ENCODE measurements around the gene SERPINA4. TPM values are rescaled to one million over a fixed set of nuclear protein-coding genes. Genes with fewer than 3 reads are reported as not detected.

Gene SERPINA4
- polyA plus RNA-seq, 1 of the 3 experiments (the other 2 are of a cell fraction): not detected

GRCh38 chr14:94547726-94548125 lies 13.5 kb upstream of the SERPINA4 start:
- no peak overlapping the region for H3K9ac ChIP-seq
- H2AFZ ChIP-seq (ENCODE audit: low read depth): no peak overlapping the region
- CTCF ChIA-PET: interaction anchor here (2.2 to 2.9 kb wide), 2 partner anchors 9 to 14 kb away, joined by 17 to 28 read pairs; no protein-coding TSS in a partner anchor
- no peaks in the 10 kb centered on the region for H3K36me3 ChIP-seq (replicated peaks in 1 of 2; ENCODE audit: control insufficient read depth in 1 of 2, insufficient read depth in 2 of 2, low read length in 1 of 2)
- no peak overlapping the region for H3K27ac ChIP-seq (ENCODE audit: low read depth in 2 of 2, low read length in 1 of 2)
- H3K4me2 ChIP-seq: no peak overlapping the region
- POLR2A ChIA-PET: no interaction called here
- H3K4me1 ChIP-seq (ENCODE audit: control insufficient read depth in 1 of 2, insufficient read depth in 2 of 2, low read depth in 1 of 2, low read length in 1 of 2): no peaks in the 10 kb centered on the region
- H3K9me3 ChIP-seq: no peaks in the 10 kb centered on the region
- no peak overlapping the region for H3K4me3 ChIP-seq (ENCODE audit: low read depth in 2 of 2, low read length in 1 of 2)
- TF ChIP-seq GATA2 (CRISPR knock-in tag; IDR thresholded peaks at IDR 0.05): no peak
- no peak for TF ChIP-seq USF2 (IDR thresholded peaks at IDR 0.05; ENCODE audit: borderline replicate concordance, low read depth, low read length)
- TF ChIP-seq MXI1 (IDR thresholded peaks at IDR 0.05; ENCODE audit: low read depth, low read length): no peak
- TF ChIP-seq NRF1 (IDR thresholded peaks at IDR 0.05; ENCODE audit: low read depth, low read length): no peak
- TF ChIP-seq EZH2phosphoT487 (IDR thresholded peaks at IDR 0.05; ENCODE audit: borderline replicate concordance, low read depth): no peak
- no peak for TF ChIP-seq FOSL2 (IDR thresholded peaks at IDR 0.05; ENCODE audit: borderline replicate concordance, low read depth)
- TF ChIP-seq RXRA (IDR thresholded peaks at IDR 0.05; ENCODE audit: borderline replicate concordance, low read depth): no peak
- TF ChIP-seq FOXJ3 (CRISPR knock-in tag; IDR thresholded peaks at IDR 0.05): no peak
- no peak for DNase-seq
- no peaks in the 10 kb centered on the region for H3K9me2 ChIP-seq
- H3F3A ChIP-seq (replicated peaks; ENCODE audit: insufficient read depth): no peaks in the 10 kb centered on the region
- WGBS (ENCODE audit: low lambda C conversion rate): 56% methylated on average over 4 of the region's 4 CpGs
- no peaks in the 10 kb centered on the region for H3K79me2 ChIP-seq (ENCODE audit: insufficient read depth)
- H3K27me3 ChIP-seq (ENCODE audit: insufficient read depth): no peaks in the 10 kb centered on the region
- no peaks in the 10 kb centered on the region for H4K20me1 ChIP-seq (ENCODE audit: insufficient read depth)

- no peak overlapping the region for H3K4me2 ChIP-seq
- no peak for TF ChIP-seq PBX3 (IDR thresholded peaks at IDR 0.05)
- TF ChIP-seq POLR2AphosphoS5 (IDR thresholded peaks at IDR 0.05; ENCODE audit: low read depth, low read length): no peak
- no peaks in the 10 kb centered on the region for H3K36me3 ChIP-seq (replicated peaks in 1 of 2; ENCODE audit: control insufficient read depth in 1 of 2, insufficient read depth in 2 of 2, low read length in 1 of 2)
- ChIA-PET CTCF (interaction anchor here (0.5 to 3.2 kb wide), 28 partner anchors 9 to 881 kb away, joined by 3 to 49 read pairs (median 4); partner anchors contain the start of genes SERPINA12, SERPINA2, SERPINA4 and SERPINA5), POLR2A (no interaction called here)
- H3K9me3 ChIP-seq: no peaks in the 10 kb centered on the region
- no peak overlapping the region for H3K27ac ChIP-seq (ENCODE audit: low read depth in 2 of 2, low read length in 1 of 2)
- no peaks in the 10 kb centered on the region for H4K20me1 ChIP-seq (ENCODE audit: insufficient read depth)
- H3K9ac ChIP-seq: no peak overlapping the region
- H3K4me1 ChIP-seq (ENCODE audit: control insufficient read depth in 1 of 2, insufficient read depth in 2 of 2, low read depth in 1 of 2, low read length in 1 of 2): no peaks in the 10 kb centered on the region
- WGBS (ENCODE audit: low lambda C conversion rate): 51% methylated on average over 13 of the region's 14 CpGs
- no peak overlapping the region for H2AFZ ChIP-seq (ENCODE audit: low read depth)
- no peaks in the 10 kb centered on the region for H3K79me2 ChIP-seq (ENCODE audit: insufficient read depth)
- H3F3A ChIP-seq (replicated peaks; ENCODE audit: insufficient read depth): no peaks in the 10 kb centered on the region
- no peaks in the 10 kb centered on the region for H3K9me2 ChIP-seq
- no peak for DNase-seq
- no peak overlapping the region for H3K4me3 ChIP-seq (ENCODE audit: low read depth in 2 of 2, low read length in 1 of 2)
- H3K27me3 ChIP-seq (ENCODE audit: insufficient read depth): no peaks in the 10 kb centered on the region
Measured at GRCh38 chr14:94548131-94548998, 12.9 kb upstream of the SERPINA4 start.

Measured in SK-N-SH (cell line).